ENCODE data around the gene PTPN23. TPM values are rescaled to one million over a fixed set of nuclear protein-coding genes. Genes with fewer than 3 reads are reported as not detected.

PTPN23 gene
- total and polyA plus RNA-seq, 2 of the 8 experiments (the other 6 are each of a cell fraction or from before 2014, with no cell fraction given) = 2.9 to 46.7 TPM

GRCh38 chr3:47384425-47384824 lies 3.6 kb downstream of the PTPN23 start:
- no peak overlapping the region for H4K91ac ChIP-seq (replicated peaks; ENCODE audit: insufficient read length, low read length)
- H3K18ac ChIP-seq (ENCODE audit: extremely low read depth, low read length) = no peak overlapping the region
- CTCF ChIA-PET (ENCODE audit: partially characterized antibody) = interaction anchor here (0.6 to 1.6 kb wide), 3 partner anchors 10 to 378 kb away, joined by 3 to 4 read pairs (median 3); no protein-coding TSS in a partner anchor
- H2BK5ac ChIP-seq (ENCODE audit: low read depth, low read length) = no peak overlapping the region
- no peak overlapping the region for H3K4me3 ChIP-seq (ENCODE audit: extremely low read depth in 1 of 4, insufficient read depth in 2 of 4, low read depth in 3 of 4, low read length in 4 of 4)
- H4K8ac ChIP-seq (ENCODE audit: extremely low read depth, insufficient read depth, low read length) = no peak overlapping the region
- H3K27me3 ChIP-seq (replicated peaks in 1 of 4; ENCODE audit: control insufficient read depth in 3 of 4, extremely low read depth in 1 of 4, insufficient read depth in 3 of 4, low read length in 3 of 4) = no peaks in the 10 kb centered on the region
- 90% methylated on average over 3 of the region's 4 CpGs; no CpG with 5 or more reads in 1 of the 2 experiments for WGBS, 2 experiments (ENCODE audit: extremely low coverage in 1 of 2, insufficient coverage in 1 of 2, insufficient read length in 1 of 2, insufficient replicate concordance in 2 of 2, low coverage in 1 of 2, low lambda C conversion rate in 2 of 2, missing lambda C conversion rate in 1 of 2)
- no peak overlapping the region for H4K5ac ChIP-seq (ENCODE audit: insufficient read length, low read depth, low read length)
- TF ChIP-seq TCF12 (IDR thresholded peaks at IDR 0.05; ENCODE audit: low read depth, low read length) = no peak
- no peak for TF ChIP-seq KDM5A (IDR thresholded peaks at IDR 0.05; ENCODE audit: low read length)
- no peak for TF ChIP-seq TAF1 (IDR thresholded peaks at IDR 0.05; ENCODE audit: low read depth, low read length)
- TF ChIP-seq TAF7 (optimal IDR thresholded peaks at IDR 0.05; ENCODE audit: borderline replicate concordance, low read depth, low read length) = no peak
- no peak for TF ChIP-seq MAFK (IDR thresholded peaks at IDR 0.05; ENCODE audit: low read depth, low read length)
- TF ChIP-seq TEAD4 (IDR thresholded peaks at IDR 0.05; ENCODE audit: low read depth, low read length) = no peak
- TF ChIP-seq KDM4A (IDR thresholded peaks at IDR 0.05; ENCODE audit: low read depth, low read length, severe bottlenecking) = no peak
- TF ChIP-seq RBBP5 (IDR thresholded peaks at IDR 0.05; ENCODE audit: borderline replicate concordance, low read depth, low read length) = no peak
- TF ChIP-seq BACH1 (IDR thresholded peaks at IDR 0.05; ENCODE audit: low read length) = no peak
- H3K4me2 ChIP-seq (ENCODE audit: insufficient read depth in 1 of 2, low read depth in 2 of 2, low read length in 2 of 2) = no peak overlapping the region
- H2BK20ac ChIP-seq (ENCODE audit: low read length) = no peak overlapping the region
- H3K79me1 ChIP-seq (ENCODE audit: low read depth, low read length) = peaks cover 10% of the 10 kb centered on the region
- H2BK120ac ChIP-seq (replicated peaks; ENCODE audit: low read depth, low read length) = no peak overlapping the region
- H2AFZ ChIP-seq (ENCODE audit: low read length) = no peak overlapping the region
- H3K79me2 ChIP-seq (ENCODE audit: control insufficient read depth in 1 of 2, insufficient read depth in 2 of 2, low read length in 2 of 2) = peaks cover 8 to 60% of the 10 kb centered on the region in 2 experiments
- no peak overlapping the region for H3K27ac ChIP-seq (ENCODE audit: low read depth, low read length)
- POLR2A ChIA-PET (ENCODE audit: partially characterized antibody) = no interaction called here
- H3K23ac ChIP-seq (ENCODE audit: insufficient read length) = no peak overlapping the region
- peaks cover 2 to 5% (median 3%) of the 10 kb centered on the region in 4 experiments; a peak in 6 of 7 replicates for H3K4me1 ChIP-seq (replicated peaks in 1 of 4; ENCODE audit: control insufficient read depth in 3 of 4, insufficient read depth in 4 of 4, low read length in 3 of 4)
- H3K23me2 ChIP-seq (ENCODE audit: low read depth, low read length) = peaks cover 8% of the 10 kb centered on the region
- no peak overlapping the region for H3K9ac ChIP-seq (replicated peaks in 1 of 4; ENCODE audit: extremely low read depth in 1 of 4, low read depth in 3 of 4, low read length in 3 of 4)
- no peak overlapping the region for H2BK12ac ChIP-seq (ENCODE audit: low read depth, low read length)
- no peak for FAIRE-seq
- H3K36me3 ChIP-seq (ENCODE audit: control insufficient read depth in 2 of 4, insufficient read depth in 4 of 4, low read length in 3 of 4) = no peaks in the 10 kb centered on the region; a peak in 1 of 8 replicates
- no peak overlapping the region for H3K56ac ChIP-seq (replicated peaks; ENCODE audit: insufficient read length, low read depth, low read length)
- H3K4ac ChIP-seq (replicated peaks; ENCODE audit: insufficient read length, low read depth, low read length) = no peak overlapping the region
- no peak overlapping the region for H2AK5ac ChIP-seq (ENCODE audit: low read depth, low read length)
- H4K20me1 ChIP-seq (replicated peaks in 1 of 2; ENCODE audit: control insufficient read depth in 1 of 2, insufficient read depth in 2 of 2, low read length in 2 of 2) = peaks cover 0 to 22% of the 10 kb centered on the region in 2 experiments
- no peak for DNase-seq (ENCODE audit: low read depth in 1 of 2, low spot score in 2 of 2)
- no peaks in the 10 kb centered on the region for H3K9me3 ChIP-seq (ENCODE audit: insufficient read depth in 2 of 2, low read depth in 1 of 2, low read length in 1 of 2)
- H2BK15ac ChIP-seq (ENCODE audit: low read length) = no peak overlapping the region
- no peak overlapping the region for H3K14ac ChIP-seq (ENCODE audit: insufficient read length)
